GM18951 (cell line): ENCODE results near the gene PKNOX1.
"Not testable (repeated sequence)": the region's sequence is repeated elsewhere in the genome, so short reads cannot be mapped to it uniquely, and the experiment has no call there.

Source experiments
- POLR2A ChIP-seq: IDR thresholded peaks from 4 replicates; pipeline ENCODE4 v1.6.1; 2011; ENCODE audit warnings: mild to moderate bottlenecking; ENCODE audit not compliant: insufficient read length, insufficient read depth; ENCODE audit errors: extremely low read depth
- in situ Hi-C: fragments of 300-500 bp; cut with MboI; formaldehyde crosslinking; loops from one replicate; pipeline ENCODE4 v1.12.0; 2022; ENCODE audit warnings: low sequenced_read_pairs, mixed read lengths, inconsistent platforms; ENCODE audit not compliant: unreplicated experiment

Gene PKNOX1

DNA sequence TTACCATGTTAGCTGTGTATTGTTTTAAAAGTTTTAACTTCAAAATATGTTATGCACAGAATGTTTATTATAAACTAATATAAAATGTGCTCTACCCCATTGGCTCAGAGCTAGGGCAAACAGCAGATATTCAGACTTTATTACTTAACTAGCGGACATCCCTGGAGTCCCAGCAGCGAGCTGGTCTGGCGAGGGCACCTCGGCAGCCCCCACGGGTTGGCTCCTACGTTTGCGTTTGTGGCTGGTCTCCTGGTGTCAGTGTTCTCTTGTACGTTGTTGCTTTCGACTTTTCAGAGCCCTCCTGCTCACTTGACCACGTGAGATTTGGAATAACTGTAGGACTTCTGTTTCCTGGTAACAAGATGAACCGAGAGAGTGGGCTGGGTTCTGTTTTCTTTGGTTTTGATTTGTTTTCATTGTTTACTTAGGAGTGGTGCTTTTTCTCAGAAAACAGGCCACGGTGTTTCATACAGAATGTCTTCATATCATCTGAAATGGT, 56.8 kb downstream of the PKNOX1 start:
- no peak for TF ChIP-seq POLR2A
- in situ Hi-C loops, result no loop called here

GRCh38 chr21:43034101-43034500, 59.7 kb downstream of the PKNOX1 start:
- in situ Hi-C loops, result no loop called here
- no peak for TF ChIP-seq POLR2A

GRCh38 chr21:43034826-43035225, 60.5 kb downstream of the PKNOX1 start:
- TF ChIP-seq POLR2A, result no peak
- in situ Hi-C loops, result no loop called here

DNA sequence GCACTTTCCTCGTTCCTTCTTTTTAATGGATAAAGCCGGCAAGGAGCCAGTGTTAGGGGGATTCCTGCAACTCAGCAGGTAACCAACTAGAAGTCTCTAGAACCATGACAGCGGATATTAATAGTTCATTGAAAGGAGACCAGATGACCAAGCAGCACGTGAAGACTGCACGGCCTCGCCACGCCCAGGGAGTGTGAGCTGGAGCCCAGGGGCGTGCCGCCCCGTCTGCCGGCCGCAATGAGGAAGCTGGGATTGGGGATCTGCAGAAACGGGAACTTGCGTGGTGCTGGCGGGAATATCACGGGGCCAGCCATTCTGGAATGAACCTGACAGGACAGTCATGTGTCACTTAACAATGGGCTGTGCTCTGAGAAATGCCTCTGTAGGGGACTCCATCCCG, 62.5 kb downstream of the PKNOX1 start:
- in situ Hi-C loops, result not testable (repeated sequence)

DNA sequence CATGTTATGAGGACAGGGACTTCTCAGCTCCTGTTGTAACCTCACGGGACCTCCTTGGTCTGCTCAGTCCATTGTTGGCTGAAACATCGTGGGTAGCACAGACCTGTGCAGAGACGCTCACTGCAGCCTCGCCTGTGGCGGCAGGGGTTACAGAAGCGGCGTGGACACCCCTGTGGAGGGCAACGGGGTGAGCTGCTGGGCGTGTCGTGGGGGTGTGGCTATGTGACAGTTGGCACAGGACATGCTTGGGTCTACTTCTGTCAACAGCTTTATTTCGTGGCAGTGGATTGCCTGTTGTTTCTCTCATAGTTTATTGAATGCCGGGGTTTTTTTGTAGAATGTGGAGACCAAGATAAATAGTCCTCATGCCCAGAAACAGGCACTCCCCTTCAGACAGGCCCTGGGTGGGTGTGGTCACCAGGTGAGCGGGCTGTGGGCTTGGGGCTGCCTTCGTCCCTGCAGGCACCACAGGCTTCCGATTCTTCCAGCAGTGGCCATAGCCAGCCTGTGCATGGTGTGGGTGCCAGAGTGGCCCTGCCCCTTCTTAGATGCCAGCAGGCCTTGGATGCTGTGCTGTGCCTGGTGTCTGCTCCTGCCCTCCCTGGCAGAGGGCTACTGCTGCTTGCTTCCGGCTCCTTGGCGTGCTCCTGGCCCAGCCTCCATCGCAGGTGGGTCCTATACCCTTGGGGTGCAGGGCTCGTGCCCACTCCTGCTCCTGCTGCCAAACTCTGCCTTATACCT, 63.7 kb downstream of the PKNOX1 start:
- in situ Hi-C loops, result not testable (repeated sequence)

DNA sequence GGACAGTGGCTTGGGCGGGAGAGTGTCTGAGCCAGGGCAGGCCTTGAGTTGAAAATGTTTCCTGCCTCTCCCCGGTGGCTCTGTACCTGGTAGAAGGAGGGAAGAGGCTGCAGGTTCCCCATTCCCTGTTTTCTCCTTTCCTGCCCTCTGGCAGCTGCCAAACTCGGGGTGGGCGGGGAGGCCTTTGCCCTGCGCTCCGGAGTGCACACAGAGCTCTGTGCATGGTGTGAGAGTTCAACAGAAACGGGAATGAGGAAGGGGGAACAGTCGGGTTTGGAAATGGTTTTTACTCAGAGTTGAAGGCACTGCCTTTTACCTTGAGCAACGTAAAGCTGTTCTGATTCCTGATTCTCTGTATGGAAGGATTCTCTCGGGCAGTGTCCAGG, 64.3 kb downstream of the PKNOX1 start:
- in situ Hi-C loops, result not testable (repeated sequence)

GRCh38 chr21:43042169-43042568, 67.8 kb downstream of the PKNOX1 start:
- in situ Hi-C loops, result not testable (repeated sequence)

DNA sequence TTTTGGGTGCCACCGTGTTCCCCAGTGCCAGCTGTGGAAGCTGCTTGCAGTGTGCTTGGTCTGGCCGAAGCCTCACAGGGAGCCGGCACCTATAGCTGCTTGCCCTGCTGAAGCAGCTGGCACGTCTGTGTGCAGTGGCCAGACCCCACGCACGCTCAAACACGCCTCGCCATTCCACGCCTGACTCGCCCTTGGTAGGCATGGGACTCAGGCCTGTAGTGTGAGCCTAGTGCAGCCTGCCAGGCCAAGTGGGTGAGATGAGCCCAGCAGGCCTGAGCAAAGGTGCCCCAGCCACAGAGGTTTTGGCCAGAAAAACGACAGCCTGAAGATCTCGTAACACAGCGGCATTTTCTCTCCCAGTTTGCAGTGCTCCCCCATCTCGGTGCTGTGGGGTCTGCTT, 68.9 kb downstream of the PKNOX1 start:
- in situ Hi-C loops, result not testable (repeated sequence)

DNA sequence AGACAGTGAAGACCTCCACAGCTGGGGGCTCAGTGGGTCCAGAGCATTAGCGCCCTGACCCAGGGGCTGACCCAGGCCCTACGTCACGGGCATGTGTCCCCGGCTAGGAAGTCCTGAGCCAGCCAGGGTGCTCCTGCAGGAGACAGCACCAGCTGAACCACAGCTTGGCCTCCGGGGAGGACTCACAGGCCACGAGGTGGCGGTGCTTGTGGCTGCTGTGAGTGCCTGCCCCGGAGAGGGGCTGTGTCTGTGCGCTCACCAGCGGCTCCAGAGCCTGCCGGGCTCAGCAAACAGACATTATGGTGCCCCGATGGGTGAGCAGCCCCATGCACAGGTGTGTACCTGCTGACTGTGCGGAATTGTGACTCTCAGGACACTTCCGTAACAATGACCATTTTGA, 70.2 kb downstream of the PKNOX1 start:
- in situ Hi-C loops, result not testable (repeated sequence)

DNA sequence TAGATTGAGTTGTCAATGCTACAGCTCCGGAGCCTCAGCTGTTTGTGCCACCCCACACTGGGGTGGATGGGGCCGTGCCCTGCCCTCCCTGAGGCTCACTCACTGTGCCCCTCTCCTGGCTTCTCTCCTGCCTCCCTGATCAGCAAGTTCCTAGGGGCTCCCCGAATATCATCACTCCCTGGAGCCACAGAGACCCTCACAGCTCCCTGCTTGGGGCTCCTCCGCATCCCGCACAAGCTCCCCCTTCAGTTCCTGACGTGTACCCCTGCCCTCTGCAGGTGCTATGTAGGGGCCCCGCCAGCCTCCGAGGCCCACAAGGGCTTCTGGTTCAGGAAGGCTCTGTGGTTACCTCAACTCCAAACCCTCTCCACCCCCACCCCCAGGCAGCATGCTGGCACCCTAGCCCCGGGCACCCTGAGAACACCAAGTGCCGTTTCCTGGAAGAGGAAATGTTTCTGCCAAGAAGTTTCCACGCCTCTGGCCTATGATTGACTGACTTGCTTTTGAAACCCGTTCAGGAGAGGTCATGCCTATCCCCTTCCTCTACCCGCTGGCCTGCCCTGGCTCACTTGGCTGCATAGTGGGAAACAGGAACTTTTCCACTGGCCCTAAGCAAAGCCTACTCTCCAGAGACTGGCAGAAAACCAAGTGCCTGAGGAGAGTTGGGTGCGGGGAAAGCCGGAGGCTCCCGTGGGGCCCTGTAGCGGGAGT, 71.0 kb downstream of the PKNOX1 start:
- in situ Hi-C loops, result not testable (repeated sequence)

DNA sequence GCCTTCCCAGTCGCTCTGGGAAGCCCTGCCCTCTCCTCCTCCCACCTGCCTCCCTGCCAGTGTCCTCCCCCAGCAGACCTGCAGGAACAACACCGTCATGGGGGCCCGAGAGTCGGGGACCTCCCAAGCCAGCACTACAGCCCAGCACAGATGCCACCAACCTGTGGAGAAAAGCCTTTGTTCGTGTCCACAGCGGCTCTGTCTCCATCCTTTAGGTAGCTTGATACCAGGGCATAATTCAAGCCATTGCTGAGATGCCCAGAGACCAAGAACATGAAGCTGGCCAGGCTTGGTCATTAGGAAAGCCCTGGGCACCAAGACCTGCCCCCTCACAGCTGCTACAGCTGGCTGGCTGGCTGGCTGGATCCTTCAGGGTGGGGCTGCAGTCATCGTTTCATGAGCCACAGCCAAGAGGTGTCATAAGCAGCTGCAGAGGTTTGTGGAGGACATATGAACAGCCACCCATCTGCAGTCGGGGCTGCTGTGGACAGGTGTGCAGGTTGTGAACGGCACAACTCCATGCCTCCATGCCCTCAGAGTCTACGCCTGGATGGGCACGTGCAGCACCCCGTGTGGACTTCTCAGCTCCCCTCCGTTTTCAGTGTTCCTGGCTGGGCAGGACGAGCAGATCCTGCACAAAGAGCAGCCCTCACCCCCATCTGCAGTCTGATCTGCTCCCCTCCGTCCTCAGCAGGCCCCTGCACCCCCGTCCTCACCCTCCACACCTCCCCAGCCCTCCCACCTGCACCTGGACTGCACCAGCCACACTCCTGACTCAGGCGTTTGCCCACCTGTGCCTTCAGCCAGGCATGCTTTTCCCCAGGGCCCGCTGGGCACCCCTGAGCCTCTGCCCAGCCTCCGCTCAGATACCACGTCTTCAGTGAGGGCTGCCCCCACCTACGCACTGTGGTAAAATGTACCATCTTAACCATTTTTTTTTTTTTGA, 71.8 kb downstream of the PKNOX1 start:
- in situ Hi-C loops, result not testable (repeated sequence)

- in situ Hi-C loops, result not testable (repeated sequence)
Measured at GRCh38 chr21:43053112-43053511, 78.8 kb downstream of the PKNOX1 start.

DNA sequence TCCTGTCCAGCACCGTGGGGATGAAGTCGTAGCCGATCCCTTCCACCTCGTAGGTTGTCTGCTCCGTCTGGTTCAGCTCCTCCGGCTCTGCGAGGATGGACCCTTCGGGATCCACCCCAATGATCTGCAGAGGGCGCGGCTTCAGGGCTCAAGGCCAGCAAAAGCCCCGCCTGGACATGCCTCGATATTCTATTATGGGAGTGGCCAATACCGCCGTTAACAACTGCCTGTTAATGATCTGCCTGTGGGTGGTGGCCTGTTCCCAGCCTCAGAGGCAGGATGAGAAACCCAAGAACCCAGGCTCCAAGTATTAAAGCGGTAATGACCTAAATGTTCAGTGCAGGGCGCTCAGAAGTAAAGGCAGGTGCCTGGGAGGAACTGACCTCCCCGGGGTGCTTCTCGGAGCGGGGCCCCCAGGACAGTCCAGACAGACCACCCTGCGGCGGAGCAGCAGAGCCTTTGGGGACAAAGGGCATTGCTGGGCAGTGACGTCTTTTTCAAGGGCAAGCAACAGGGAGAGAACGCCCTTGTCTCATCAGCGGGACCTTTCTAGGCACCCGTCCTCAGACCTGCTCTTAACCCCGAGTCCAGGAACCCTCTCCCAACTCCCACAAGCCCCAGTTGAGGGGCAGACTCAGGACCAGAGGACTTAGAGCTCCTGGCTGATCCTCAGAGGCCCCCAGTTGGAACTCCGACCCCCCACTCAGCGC, 88.7 kb downstream of the PKNOX1 start:
- in situ Hi-C loops, result not testable (repeated sequence)

GRCh38 chr21:43064265-43064917, 90.0 kb downstream of the PKNOX1 start:
- in situ Hi-C loops, result not testable (repeated sequence)

DNA sequence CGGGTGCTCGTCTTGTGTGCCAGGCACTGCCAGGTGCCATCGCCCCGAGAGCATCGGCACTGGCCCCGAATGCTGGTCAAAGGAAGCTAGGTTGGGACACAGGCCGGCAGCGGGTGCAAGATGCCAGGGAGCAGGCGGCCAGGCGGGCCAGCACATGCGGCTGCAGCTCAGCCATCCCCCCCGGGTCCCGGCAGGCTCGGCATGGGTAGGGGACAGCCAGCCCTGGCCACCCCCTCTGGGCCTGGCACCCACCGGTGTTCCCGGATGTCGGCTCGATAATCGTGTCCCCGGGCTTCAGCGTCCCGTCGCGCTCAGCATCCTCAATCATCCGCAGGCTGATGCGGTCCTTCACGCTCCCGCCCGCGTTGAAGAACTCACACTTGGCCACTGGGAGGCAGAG, 91.6 kb downstream of the PKNOX1 start:
- in situ Hi-C loops, result not testable (repeated sequence)

- in situ Hi-C loops, result not testable (repeated sequence)
Measured at GRCh38 chr21:43066690-43067089, 92.3 kb downstream of the PKNOX1 start.

GRCh38 chr21:43068065-43068464, 93.7 kb downstream of the PKNOX1 start:
- in situ Hi-C loops, result not testable (repeated sequence)

GRCh38 chr21:43069682-43070081, 95.3 kb downstream of the PKNOX1 start:
- in situ Hi-C loops, result not testable (repeated sequence)

- in situ Hi-C loops, result not testable (repeated sequence)
Measured at GRCh38 chr21:43072742-43073141, 98.4 kb downstream of the PKNOX1 start.
